RPMI7951 (cell line): ENCODE results near the gene DOHH. TPM values are rescaled to one million over a fixed set of nuclear protein-coding genes. Genes with fewer than 3 reads are reported as not detected.
"Not testable (repeated sequence)": the region's sequence is repeated elsewhere in the genome, so short reads cannot be mapped to it uniquely, and the experiment has no call there.

ENCODE experiments used
- DNase-seq: peaks from one replicate; pipeline ENCODE4 v3.0.0-alpha.2; 2012; ENCODE audit warnings: low read depth
- total RNA-seq: library from RNA; depleted of rRNA; stranded (reverse); fragments of >200 nt; shearing (Covaris generic); gene quantifications from 2 replicates; pipeline ENCODE4 v1.2.3, GENCODE V29; 2014

The DOHH gene
- total RNA-seq, 1 experiment from 2014 or later: 9.1 TPM

DNA sequence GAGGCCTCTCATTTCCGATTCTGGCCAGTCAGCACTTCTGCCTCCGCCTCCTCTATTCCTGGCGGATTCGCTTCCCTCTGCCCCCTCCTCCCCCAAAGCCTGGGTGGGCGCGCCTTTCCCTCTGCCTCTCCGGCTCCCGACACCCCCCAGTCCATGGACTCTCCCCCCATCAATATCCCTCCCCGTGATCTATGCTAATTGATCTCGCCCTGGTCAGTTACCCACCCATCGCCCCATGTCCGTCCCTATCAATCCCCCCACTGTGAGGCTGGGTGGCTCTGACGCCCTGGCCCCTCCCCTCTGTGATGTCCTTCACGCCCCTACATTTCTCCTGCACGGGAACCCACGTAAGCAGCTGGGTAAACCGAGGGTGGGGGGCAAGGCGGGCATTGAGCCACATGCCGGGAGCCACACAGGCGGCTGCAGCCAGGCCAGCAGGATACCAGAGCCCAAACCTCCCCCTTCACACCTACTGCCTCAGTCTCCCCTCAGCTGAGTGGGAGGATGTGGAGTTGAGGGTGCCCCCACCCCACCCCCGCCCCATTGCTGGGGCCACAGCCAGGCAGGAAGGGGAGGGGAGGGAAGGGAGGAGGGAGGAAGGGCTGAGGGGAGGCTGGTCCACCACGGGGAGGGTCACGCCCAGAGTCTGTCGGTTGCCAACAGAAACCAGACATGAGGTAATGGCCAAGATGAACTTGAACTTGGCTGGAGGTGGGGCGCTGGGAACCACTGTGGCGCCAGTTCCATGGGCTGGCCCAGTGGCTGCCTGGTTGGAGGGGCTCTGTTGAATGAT lies 41.2 kb downstream of the DOHH start:
- DNase-seq: peak; percentile 48

DNA sequence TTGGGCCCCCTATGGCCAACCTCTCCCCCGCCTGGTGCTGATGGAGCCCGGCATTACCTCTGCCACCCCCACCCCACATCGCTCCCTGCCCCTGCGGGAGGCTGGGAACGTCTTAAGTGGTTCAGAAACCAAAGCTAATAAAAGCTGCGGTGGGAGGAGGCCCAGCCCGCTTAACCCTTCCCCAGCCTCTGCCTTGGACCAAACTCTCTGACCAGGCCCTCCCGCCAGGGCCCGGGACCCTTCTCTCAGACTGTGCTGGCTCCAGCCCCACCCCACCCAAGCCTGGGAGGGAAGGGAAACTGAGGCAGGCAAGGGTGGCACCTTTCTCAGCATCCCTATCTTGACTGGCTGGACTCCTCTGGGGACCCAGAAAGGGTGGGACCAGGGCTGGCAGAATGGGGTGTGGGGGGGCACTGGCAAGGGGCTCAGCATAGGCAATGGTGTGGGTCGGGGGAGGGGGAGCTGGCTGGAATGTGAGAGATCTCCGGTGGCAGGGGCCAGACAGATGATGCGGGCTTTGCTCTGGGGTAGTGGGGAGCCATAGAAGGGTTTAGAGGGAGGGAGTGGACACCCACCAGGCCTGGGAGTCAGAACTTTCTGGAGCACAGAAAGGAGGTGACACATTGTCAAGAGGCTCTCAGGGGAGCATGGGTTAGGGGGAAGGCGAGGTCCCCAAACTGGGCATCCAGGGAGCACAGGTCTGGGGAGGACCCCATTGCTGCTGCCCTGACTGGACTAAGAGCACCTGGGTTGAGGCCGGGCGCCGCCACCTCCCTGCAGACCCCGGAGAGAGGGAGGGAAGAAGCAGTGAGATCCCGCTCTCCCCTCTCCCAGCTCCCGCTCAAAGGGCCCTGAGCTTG lies 42.0 kb downstream of the DOHH start:
- no peak for DNase-seq

DNA sequence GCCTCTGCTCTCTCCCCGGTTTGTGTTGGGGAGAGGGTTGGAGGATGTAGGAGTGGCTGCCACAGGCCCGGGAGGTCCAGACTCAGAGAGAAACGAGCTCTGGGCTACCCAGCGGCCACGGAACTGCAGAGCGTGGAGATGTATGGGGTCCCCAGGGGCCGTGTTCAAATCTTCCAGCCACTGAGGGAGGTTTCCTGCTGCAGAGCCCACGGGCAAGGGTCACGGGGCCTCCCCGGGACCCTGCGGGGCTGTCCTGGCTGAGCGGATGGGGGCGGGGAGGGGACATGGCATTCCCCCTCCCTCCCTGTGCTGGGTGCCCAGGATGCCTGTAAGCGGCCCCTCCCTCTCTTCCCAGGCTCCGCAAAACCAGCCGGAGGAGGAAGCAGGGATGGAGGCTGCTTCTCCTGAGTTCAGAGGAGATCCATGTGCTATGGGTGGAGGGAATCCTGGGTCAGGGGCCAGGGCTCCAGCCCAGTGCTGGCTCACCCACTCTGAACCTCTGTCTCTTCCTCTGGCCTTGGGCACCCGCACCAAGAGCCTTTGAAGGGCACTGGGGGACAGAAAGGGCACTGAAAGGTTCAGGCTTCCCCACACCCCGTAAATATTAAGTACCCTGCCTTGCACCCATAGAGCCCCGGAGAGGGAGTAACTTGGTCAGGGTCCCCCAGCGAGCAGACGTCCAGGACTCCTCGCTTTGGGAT lies 42.8 kb downstream of the DOHH start:
- no peak for DNase-seq

DNA sequence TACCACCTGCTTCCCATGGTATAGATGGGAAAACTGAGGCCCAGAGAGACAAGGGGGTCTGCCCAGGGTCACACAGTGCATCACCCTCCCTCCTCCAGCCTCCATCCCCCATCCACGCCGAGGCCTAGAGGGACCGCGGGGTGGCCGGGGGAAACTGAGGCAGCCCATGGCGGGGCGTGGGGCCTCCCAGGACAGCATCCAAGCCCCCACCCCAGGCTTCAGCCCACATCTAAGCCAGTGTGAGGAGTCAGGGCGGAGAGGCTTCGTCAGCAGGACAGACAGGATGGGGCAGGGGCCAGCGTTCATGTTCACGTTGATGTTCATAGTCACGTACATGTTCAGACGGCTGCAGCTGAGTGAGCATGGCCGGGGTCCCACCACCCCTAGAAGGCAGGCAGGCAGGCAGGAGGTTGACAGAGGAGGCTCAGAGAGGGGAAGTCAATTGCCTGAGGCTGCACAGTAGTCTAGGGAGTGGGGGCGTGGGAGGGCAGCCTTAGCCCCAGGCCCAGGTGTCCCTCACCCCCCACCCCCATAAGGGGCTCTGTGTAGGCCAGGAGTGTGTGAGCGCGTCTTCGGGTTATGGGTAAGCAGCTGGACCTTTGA lies 43.4 kb downstream of the DOHH start:
- DNase-seq: no peak

GRCh38 chr19:3455960-3456601 lies 44.4 kb downstream of the DOHH start:
- DNase-seq: no peak

- no peak for DNase-seq
Observed at GRCh38 chr19:3455393-3455955, 45.0 kb downstream of the DOHH start.

DNA sequence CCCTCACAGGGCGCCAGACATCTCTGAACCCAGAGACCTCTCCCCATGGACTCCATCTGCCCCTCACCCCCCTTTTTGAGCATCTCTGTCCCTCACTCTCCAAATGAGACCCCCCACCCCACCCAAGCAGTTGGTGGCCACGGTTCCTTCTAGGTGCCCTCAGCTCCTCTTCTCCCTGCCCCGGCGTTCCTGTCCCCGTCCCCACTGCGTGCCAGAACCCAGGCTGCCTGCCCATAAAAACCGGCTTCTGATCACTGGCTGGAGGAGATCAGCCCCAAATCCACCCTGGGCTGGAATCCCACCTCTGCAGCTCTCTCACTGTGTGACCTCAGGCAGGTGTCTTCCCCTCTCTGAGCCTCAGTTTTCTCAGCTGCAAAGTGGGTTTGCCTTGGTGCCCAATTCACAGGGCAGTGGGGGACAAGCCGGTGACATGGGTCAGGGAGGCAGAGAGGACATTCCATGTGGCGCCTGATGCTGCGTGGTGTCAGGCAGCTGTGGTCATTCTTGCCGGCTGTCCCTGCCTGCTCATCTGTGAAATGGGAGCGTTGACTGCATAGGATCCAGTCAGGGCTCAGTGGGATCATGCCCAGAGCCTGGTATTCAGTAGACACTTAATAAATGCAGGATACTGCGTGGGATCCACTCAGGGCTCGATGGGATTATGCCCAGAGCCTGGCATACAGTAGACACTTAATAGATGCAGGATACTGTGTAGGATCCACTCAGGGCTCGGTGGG lies 45.6 kb downstream of the DOHH start:
- no peak for DNase-seq

DNA sequence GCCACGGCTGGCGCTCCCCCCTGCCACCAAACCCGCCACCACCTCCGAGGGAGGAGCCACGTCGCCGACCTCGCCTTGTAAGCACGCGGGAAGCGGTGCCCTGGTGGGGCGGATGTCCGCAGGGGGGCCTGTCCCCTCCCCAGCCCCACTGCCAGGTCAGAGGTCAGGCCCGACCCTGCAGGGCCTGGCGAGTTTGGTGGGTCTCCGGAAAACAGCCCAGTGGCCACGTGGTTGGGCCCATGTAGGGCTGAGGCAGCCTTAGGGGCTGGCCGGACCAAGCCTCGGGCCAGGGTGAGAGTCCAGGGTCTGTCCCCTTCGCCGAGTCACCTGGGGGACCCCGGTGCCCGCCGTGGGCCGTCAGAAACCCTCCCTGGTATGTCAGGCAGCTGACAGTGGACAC lies 46.6 kb downstream of the DOHH start:
- DNase-seq: no peak

- not testable (repeated sequence) for DNase-seq
Observed at GRCh38 chr19:3452942-3453214, 47.6 kb downstream of the DOHH start.

- DNase-seq: no peak
Observed at GRCh38 chr19:3452171-3452941, 48.1 kb downstream of the DOHH start.

DNA sequence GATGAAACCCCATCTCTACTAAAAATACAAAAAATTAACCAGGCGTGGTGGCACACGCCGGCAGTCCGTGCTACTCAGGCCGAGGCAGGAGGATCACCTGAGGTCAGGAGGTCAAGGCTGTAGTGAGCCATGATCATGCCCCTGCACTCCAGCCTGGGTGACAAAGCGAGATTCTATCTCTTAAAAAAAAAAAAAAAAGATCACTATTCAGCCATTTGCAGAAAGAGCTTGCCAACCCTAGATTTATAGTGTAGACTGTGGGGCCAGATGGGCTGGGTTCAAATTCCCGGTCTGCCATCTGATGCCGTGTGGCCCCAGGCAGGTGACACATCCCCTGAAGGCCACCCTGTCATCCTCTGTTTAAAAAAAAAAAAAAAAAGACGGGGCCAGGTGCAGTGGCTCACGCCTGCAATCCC lies 49.0 kb downstream of the DOHH start:
- DNase-seq: peak; percentile 28

DNA sequence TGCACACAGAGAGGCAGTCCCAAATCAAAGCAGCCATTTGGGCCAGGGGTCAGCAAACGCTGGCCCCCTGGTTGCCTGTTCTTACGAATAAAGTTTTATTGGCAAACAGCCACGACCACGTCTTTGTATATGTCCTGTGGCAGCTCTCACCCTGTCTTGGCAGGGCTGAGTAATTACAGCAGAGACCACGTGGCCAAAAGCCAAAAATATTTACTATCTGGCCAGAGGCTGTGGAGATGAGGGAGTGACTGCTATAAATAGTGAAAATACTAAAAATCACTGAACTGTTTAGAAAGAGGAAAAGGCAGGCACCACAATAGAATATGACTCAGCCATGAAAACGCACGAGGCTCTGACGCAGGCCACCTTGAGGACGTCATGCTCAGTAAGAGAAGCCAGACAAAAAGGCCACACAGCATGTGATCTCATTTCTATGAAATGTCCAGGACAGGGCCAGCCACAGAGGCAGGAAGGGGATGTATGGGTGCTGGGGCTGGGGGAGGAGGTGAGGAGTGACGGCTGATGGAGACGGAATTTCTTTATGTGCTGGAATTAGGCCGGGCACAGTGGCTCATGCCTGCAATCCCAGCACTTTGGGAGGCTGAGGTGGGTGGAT lies 49.6 kb downstream of the DOHH start:
- peak; percentile 98 for DNase-seq

GRCh38 chr19:3448616-3449334 lies 51.7 kb downstream of the DOHH start:
- DNase-seq: no peak

- DNase-seq: not testable (repeated sequence)
Observed at GRCh38 chr19:3446657-3447056, 53.8 kb downstream of the DOHH start.

GRCh38 chr19:3444695-3445234 lies 55.7 kb downstream of the DOHH start:
- no peak for DNase-seq

DNA sequence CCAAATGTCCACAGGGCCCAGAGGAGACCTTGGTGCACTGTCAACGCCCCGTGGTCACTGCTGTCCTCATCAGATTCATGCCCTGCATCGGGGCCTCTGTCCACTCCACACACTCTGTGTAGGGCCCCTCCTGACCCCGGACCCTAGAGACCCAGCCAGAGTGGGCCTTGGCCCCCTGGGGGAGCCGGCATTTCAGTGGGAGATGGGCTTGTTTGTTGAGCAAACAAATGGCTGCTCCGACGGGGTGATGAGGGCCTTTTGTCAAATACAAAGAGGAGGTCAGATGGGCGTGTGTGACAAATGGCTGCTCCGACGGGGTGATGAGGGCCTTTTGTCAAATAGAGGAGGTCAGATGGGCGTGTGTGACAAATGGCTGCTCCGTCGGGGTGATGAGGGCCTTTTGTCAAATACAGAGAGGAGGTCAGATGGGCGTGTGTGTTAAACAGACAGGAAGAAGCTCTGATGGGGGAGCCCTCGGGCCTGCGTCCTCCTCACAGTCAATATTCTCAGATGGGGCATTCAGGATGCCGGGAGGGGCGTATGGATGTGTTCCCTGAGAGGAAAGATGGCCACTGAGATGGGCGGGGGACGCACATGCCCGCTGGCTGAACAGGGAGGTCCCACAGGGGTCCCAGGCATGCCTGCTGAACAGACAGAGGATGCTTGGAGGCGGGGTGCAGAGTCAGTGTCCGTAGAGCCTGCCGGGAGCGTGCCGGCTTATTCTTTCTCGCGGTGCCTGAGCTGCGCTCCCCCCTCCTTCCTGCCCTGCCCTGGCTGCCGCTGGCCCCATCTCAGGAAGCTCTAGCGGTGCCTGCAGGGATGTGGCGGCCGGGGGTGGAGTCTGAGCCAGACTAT lies 56.4 kb downstream of the DOHH start:
- DNase-seq: no peak

GRCh38 chr19:3442487-3443071 lies 57.9 kb downstream of the DOHH start:
- DNase-seq: no peak
